ENCODE data around the gene SYCN.
"Not testable (repeated sequence)": the region's sequence is repeated elsewhere in the genome, so short reads cannot be mapped to it uniquely, and the experiment has no call there.

SYCN gene

GRCh38 chr19:39247701-39248664, 43.9 kb upstream of the SYCN start:
- Histone ChIP-seq H3K4me1 (ENCODE audit: insufficient read depth, insufficient read length) (peaks cover 2% of the 10 kb centered on the region), H3K9ac (ENCODE audit: insufficient read length, low read depth) (no peak overlapping the region), H3K27me3 (ENCODE audit: insufficient read depth, insufficient read length) (peaks cover 4% of the 10 kb centered on the region), H3K36me3 (ENCODE audit: insufficient read depth, insufficient read length, low read length) (no peaks in the 10 kb centered on the region), H3K9me3 (ENCODE audit: insufficient read depth, low read length) (no peaks in the 10 kb centered on the region), H3K4me3 (ENCODE audit: insufficient read length, low read depth) (no peak overlapping the region)
- DNase-seq (ENCODE audit: low read depth, low spot score) = no peak
- TF ChIP-seq SUZ12 (IDR thresholded peaks at IDR 0.05; ENCODE audit: extremely low read depth, insufficient read depth, insufficient read length) (no peak), YY1 (IDR thresholded peaks at IDR 0.05; ENCODE audit: insufficient read depth, insufficient read length) (no peak), ZNF274 (IDR thresholded peaks at IDR 0.05; ENCODE audit: low read depth, low read length) (no peak)

GRCh38 chr19:39246951-39247669, 43.0 kb upstream of the SYCN start:
- no peak for DNase-seq (ENCODE audit: low read depth, low spot score)
- no peaks in the 10 kb centered on the region for H3K27me3 ChIP-seq (ENCODE audit: insufficient read depth, insufficient read length)
- H3K9me3 ChIP-seq (ENCODE audit: insufficient read depth, low read length) = no peaks in the 10 kb centered on the region
- H3K4me1 ChIP-seq (ENCODE audit: insufficient read depth, insufficient read length) = peaks cover 2% of the 10 kb centered on the region
- TF ChIP-seq ZNF274 (IDR thresholded peaks at IDR 0.05; ENCODE audit: low read depth, low read length) = no peak
- H3K36me3 ChIP-seq (ENCODE audit: insufficient read depth, insufficient read length, low read length) = no peaks in the 10 kb centered on the region
- H3K4me3 ChIP-seq (ENCODE audit: insufficient read length, low read depth) = no peak overlapping the region
- no peak overlapping the region for H3K9ac ChIP-seq (ENCODE audit: insufficient read length, low read depth)

- not testable (repeated sequence) for H3K36me3 ChIP-seq (ENCODE audit: insufficient read depth, insufficient read length, low read length); H3K9ac ChIP-seq (ENCODE audit: insufficient read length, low read depth); H3K4me3 ChIP-seq (ENCODE audit: insufficient read length, low read depth); H3K4me1 ChIP-seq (ENCODE audit: insufficient read depth, insufficient read length); DNase-seq (ENCODE audit: low read depth, low spot score); H3K9me3 ChIP-seq (ENCODE audit: insufficient read depth, low read length); H3K27me3 ChIP-seq (ENCODE audit: insufficient read depth, insufficient read length)
Observed at GRCh38 chr19:39245166-39245565, 41.1 kb upstream of the SYCN start.

GRCh38 chr19:39244410-39245100, 40.5 kb upstream of the SYCN start, which contains the start of gene IFNL3:
Gene IFNL3, minus strand, starts transcription at chr19:39245006. Its CDS starts 39 bp downstream, at chr19:39244967.
- not testable (repeated sequence) for H3K36me3 ChIP-seq (ENCODE audit: insufficient read depth, insufficient read length, low read length); H3K4me1 ChIP-seq (ENCODE audit: insufficient read depth, insufficient read length); DNase-seq (ENCODE audit: low read depth, low spot score); H3K9me3 ChIP-seq (ENCODE audit: insufficient read depth, low read length); H3K27me3 ChIP-seq (ENCODE audit: insufficient read depth, insufficient read length); H3K4me3 ChIP-seq (ENCODE audit: insufficient read length, low read depth); H3K9ac ChIP-seq (ENCODE audit: insufficient read length, low read depth)

GRCh38 chr19:39243741-39244140, 39.7 kb upstream of the SYCN start:
- DNase-seq (ENCODE audit: low read depth, low spot score); H3K9me3 ChIP-seq (ENCODE audit: insufficient read depth, low read length); H3K27me3 ChIP-seq (ENCODE audit: insufficient read depth, insufficient read length); H3K4me3 ChIP-seq (ENCODE audit: insufficient read length, low read depth); H3K4me1 ChIP-seq (ENCODE audit: insufficient read depth, insufficient read length); H3K9ac ChIP-seq (ENCODE audit: insufficient read length, low read depth); H3K36me3 ChIP-seq (ENCODE audit: insufficient read depth, insufficient read length, low read length): not testable (repeated sequence)

- H3K36me3 ChIP-seq (ENCODE audit: insufficient read depth, insufficient read length, low read length) = no peaks in the 10 kb centered on the region
- H3K4me3 ChIP-seq (ENCODE audit: insufficient read length, low read depth) = no peak overlapping the region
- H3K9me3 ChIP-seq (ENCODE audit: insufficient read depth, low read length) = no peaks in the 10 kb centered on the region
- no peak overlapping the region for H3K9ac ChIP-seq (ENCODE audit: insufficient read length, low read depth)
- peaks cover 8% of the 10 kb centered on the region for H3K4me1 ChIP-seq (ENCODE audit: insufficient read depth, insufficient read length)
- no peak for DNase-seq (ENCODE audit: low read depth, low spot score)
- peaks cover 4% of the 10 kb centered on the region for H3K27me3 ChIP-seq (ENCODE audit: insufficient read depth, insufficient read length)
- no peak for TF ChIP-seq ZNF274 (IDR thresholded peaks at IDR 0.05; ENCODE audit: low read depth, low read length)
- no peak for TF ChIP-seq SUZ12 (IDR thresholded peaks at IDR 0.05; ENCODE audit: extremely low read depth, insufficient read depth, insufficient read length)
- no peak for TF ChIP-seq YY1 (IDR thresholded peaks at IDR 0.05; ENCODE audit: insufficient read depth, insufficient read length)
Observed at GRCh38 chr19:39240421-39240820, 36.4 kb upstream of the SYCN start.

GRCh38 chr19:39238944-39239343, 34.9 kb upstream of the SYCN start:
- no peak overlapping the region for H3K4me3 ChIP-seq (ENCODE audit: insufficient read length, low read depth)
- no peak overlapping the region for H3K9ac ChIP-seq (ENCODE audit: insufficient read length, low read depth)
- no peaks in the 10 kb centered on the region for H3K9me3 ChIP-seq (ENCODE audit: insufficient read depth, low read length)
- TF ChIP-seq ZNF274 (IDR thresholded peaks at IDR 0.05; ENCODE audit: low read depth, low read length) = no peak
- no peak for TF ChIP-seq YY1 (IDR thresholded peaks at IDR 0.05; ENCODE audit: insufficient read depth, insufficient read length)
- no peak for TF ChIP-seq SUZ12 (IDR thresholded peaks at IDR 0.05; ENCODE audit: extremely low read depth, insufficient read depth, insufficient read length)
- peaks cover 8% of the 10 kb centered on the region for H3K4me1 ChIP-seq (ENCODE audit: insufficient read depth, insufficient read length)
- no peak for DNase-seq (ENCODE audit: low read depth, low spot score)
- H3K27me3 ChIP-seq (ENCODE audit: insufficient read depth, insufficient read length) = peaks cover 4% of the 10 kb centered on the region
- no peaks in the 10 kb centered on the region for H3K36me3 ChIP-seq (ENCODE audit: insufficient read depth, insufficient read length, low read length)
